ENCODE data around the gene NOXA1.
A peak's percentile ranks its signal among the peaks of the same experiment; 100 is the strongest.

Gene NOXA1

GRCh38 chr9:137434498-137435380 is 11.5 kb downstream of the NOXA1 start:
- Mint-ChIP-seq H3K27ac (no peak overlapping the region), H3K27me3 (no peaks in the 10 kb centered on the region), H3K4me1 (no peaks in the 10 kb centered on the region), H3K36me3 (ENCODE audit: low read depth) (no peaks in the 10 kb centered on the region), H3K4me3 (no peak overlapping the region), H3K9me3 (no peaks in the 10 kb centered on the region)
- no peak for DNase-seq
- ATAC-seq = no peak

- Mint-ChIP-seq H3K4me3 (no peak overlapping the region), H3K27ac (no peak overlapping the region), H3K4me1 (no peaks in the 10 kb centered on the region), H3K9me3 (no peaks in the 10 kb centered on the region), H3K36me3 (ENCODE audit: low read depth) (no peaks in the 10 kb centered on the region), H3K27me3 (no peaks in the 10 kb centered on the region)
- ATAC-seq (no peak), DNase-seq (no peak)
Measured at GRCh38 chr9:137435381-137435891, 12.2 kb downstream of the NOXA1 start.

- Mint-ChIP-seq H3K9me3 (no peaks in the 10 kb centered on the region), H3K36me3 (ENCODE audit: low read depth) (no peaks in the 10 kb centered on the region), H3K27ac (no peak overlapping the region), H3K4me1 (no peaks in the 10 kb centered on the region), H3K27me3 (no peaks in the 10 kb centered on the region), H3K4me3 (no peak overlapping the region)
- DNase-seq (no peak), ATAC-seq (no peak)
Measured at GRCh38 chr9:137435980-137436760, 13.0 kb downstream of the NOXA1 start.

- Mint-ChIP-seq H3K4me3 (no peak overlapping the region), H3K27me3 (peaks cover 2% of the 10 kb centered on the region), H3K4me1 (peaks cover 2% of the 10 kb centered on the region), H3K9me3 (no peaks in the 10 kb centered on the region), H3K36me3 (ENCODE audit: low read depth) (no peaks in the 10 kb centered on the region), H3K27ac (no peak overlapping the region)
- DNase-seq (no peak), ATAC-seq (peak; percentile 18)
Measured at GRCh38 chr9:137436761-137437600, 13.8 kb downstream of the NOXA1 start.

- peaks cover 11% of the 10 kb centered on the region for H3K27me3 Mint-ChIP-seq
- H3K4me1 Mint-ChIP-seq = peaks cover 3% of the 10 kb centered on the region
- no peak overlapping the region for H3K4me3 Mint-ChIP-seq
Measured at GRCh38 chr9:137437691-137438590, 14.7 kb downstream of the NOXA1 start.

GRCh38 chr9:137438591-137439157 is 15.5 kb downstream of the NOXA1 start:
- Mint-ChIP-seq H3K9me3 (no peaks in the 10 kb centered on the region), H3K4me1 (peaks cover 3% of the 10 kb centered on the region), H3K4me3 (no peak overlapping the region), H3K27me3 (peaks cover 15% of the 10 kb centered on the region), H3K36me3 (ENCODE audit: low read depth) (no peaks in the 10 kb centered on the region), H3K27ac (no peak overlapping the region)
- ATAC-seq = no peak
- no peak for DNase-seq

More at GRCh38 chr9:137437691-137438590, 14.7 kb downstream of the NOXA1 start:
- Mint-ChIP-seq H3K9me3 (no peaks in the 10 kb centered on the region), H3K36me3 (ENCODE audit: low read depth) (no peaks in the 10 kb centered on the region), H3K27ac (no peak overlapping the region)
- no peak for ATAC-seq
- no peak for DNase-seq

GRCh38 chr9:137439158-137439714 is 16.0 kb downstream of the NOXA1 start:
- H3K4me3 Mint-ChIP-seq = no peak overlapping the region
- ATAC-seq (no peak), DNase-seq (no peak)
- H3K27ac Mint-ChIP-seq = no peak overlapping the region
- peaks cover 17% of the 10 kb centered on the region for H3K27me3 Mint-ChIP-seq
- H3K4me1 Mint-ChIP-seq = peaks cover 3% of the 10 kb centered on the region
- H3K9me3 Mint-ChIP-seq = no peaks in the 10 kb centered on the region
- no peaks in the 10 kb centered on the region for H3K36me3 Mint-ChIP-seq (ENCODE audit: low read depth)

- H3K9me3 Mint-ChIP-seq = no peaks in the 10 kb centered on the region
- peaks cover 21% of the 10 kb centered on the region for H3K27me3 Mint-ChIP-seq
- H3K27ac Mint-ChIP-seq = no peak within 1 kb of the TSS
- DNase-seq (no peak), ATAC-seq (no peak)
- H3K4me3 Mint-ChIP-seq = peak within 1 kb of the TSS; percentile 21
- H3K4me1 Mint-ChIP-seq = peaks cover 13% of the 10 kb centered on the region
- no peaks in the 10 kb centered on the region for H3K36me3 Mint-ChIP-seq (ENCODE audit: low read depth)
Measured at GRCh38 chr9:137441289-137441934, 18.2 kb downstream of the NOXA1 start, which contains the start of gene ENTPD8. TSS of gene ENTPD8 (minus strand) at chr9:137441357. CDS start at chr9:137438285, 3,072 bp downstream.

- Mint-ChIP-seq H3K4me1 (peaks cover 13% of the 10 kb centered on the region), H3K36me3 (ENCODE audit: low read depth) (no peaks in the 10 kb centered on the region), H3K27me3 (peaks cover 21% of the 10 kb centered on the region), H3K9me3 (no peaks in the 10 kb centered on the region), H3K4me3 (peak overlapping the region; percentile 21), H3K27ac (no peak overlapping the region)
- DNase-seq (no peak), ATAC-seq (no peak)
Measured at GRCh38 chr9:137441935-137442321, 18.7 kb downstream of the NOXA1 start.

GRCh38 chr9:137444106-137444790 is 21.1 kb downstream of the NOXA1 start:
- Mint-ChIP-seq H3K4me1 (peaks cover 15% of the 10 kb centered on the region), H3K27ac (no peak overlapping the region), H3K27me3 (peaks cover 21% of the 10 kb centered on the region), H3K9me3 (no peaks in the 10 kb centered on the region), H3K4me3 (no peak overlapping the region), H3K36me3 (ENCODE audit: low read depth) (no peaks in the 10 kb centered on the region)
- DNase-seq = no peak
- ATAC-seq = no peak

- Mint-ChIP-seq H3K4me1 (peaks cover 17% of the 10 kb centered on the region), H3K4me3 (no peak overlapping the region), H3K27me3 (peaks cover 21% of the 10 kb centered on the region), H3K27ac (no peak overlapping the region), H3K36me3 (ENCODE audit: low read depth) (peaks cover 2% of the 10 kb centered on the region), H3K9me3 (no peaks in the 10 kb centered on the region)
- DNase-seq (peak; percentile 88), ATAC-seq (peak; percentile 82)
Measured at GRCh38 chr9:137445275-137445807, 22.1 kb downstream of the NOXA1 start.

GRCh38 chr9:137445930-137446431 is 22.8 kb downstream of the NOXA1 start:
- peaks cover 20% of the 10 kb centered on the region for H3K4me1 Mint-ChIP-seq
- no peak for ATAC-seq
- H3K36me3 Mint-ChIP-seq (ENCODE audit: low read depth) = peaks cover 2% of the 10 kb centered on the region
- H3K27ac Mint-ChIP-seq = no peak overlapping the region
- peaks cover 21% of the 10 kb centered on the region for H3K27me3 Mint-ChIP-seq
- DNase-seq = no peak
- no peak overlapping the region for H3K4me3 Mint-ChIP-seq
- H3K9me3 Mint-ChIP-seq = no peaks in the 10 kb centered on the region
